Right renal cortex interstitium (tissue), 3 donors: ENCODE results near the gene CCR7. TPM values are rescaled to one million over a fixed set of nuclear protein-coding genes. Genes with fewer than 3 reads are reported as not detected.
"Not testable (repeated sequence)": the region's sequence is repeated elsewhere in the genome, so short reads cannot be mapped to it uniquely, and the experiment has no call there.

Experiments
- DNase-seq, 3 donors: peaks; one replicate each; pipeline ENCODE4 v3.0.0-alpha.2; 2013; ENCODE audit warnings: low read depth in 3 of 3, low spot score in 2 of 3
- polyA plus RNA-seq, 3 donors: library from polyadenylated mRNA; unstranded; fragments of 120-200 nt; gene quantifications; one replicate each; pipeline ENCODE4 v1.2.1, GENCODE V29; 2013; ENCODE audit not compliant: insufficient read length in 3 of 3

The CCR7 gene
- polyA plus RNA-seq, 3 donors = 0.21 to 0.40 (median 0.24) TPM

DNA sequence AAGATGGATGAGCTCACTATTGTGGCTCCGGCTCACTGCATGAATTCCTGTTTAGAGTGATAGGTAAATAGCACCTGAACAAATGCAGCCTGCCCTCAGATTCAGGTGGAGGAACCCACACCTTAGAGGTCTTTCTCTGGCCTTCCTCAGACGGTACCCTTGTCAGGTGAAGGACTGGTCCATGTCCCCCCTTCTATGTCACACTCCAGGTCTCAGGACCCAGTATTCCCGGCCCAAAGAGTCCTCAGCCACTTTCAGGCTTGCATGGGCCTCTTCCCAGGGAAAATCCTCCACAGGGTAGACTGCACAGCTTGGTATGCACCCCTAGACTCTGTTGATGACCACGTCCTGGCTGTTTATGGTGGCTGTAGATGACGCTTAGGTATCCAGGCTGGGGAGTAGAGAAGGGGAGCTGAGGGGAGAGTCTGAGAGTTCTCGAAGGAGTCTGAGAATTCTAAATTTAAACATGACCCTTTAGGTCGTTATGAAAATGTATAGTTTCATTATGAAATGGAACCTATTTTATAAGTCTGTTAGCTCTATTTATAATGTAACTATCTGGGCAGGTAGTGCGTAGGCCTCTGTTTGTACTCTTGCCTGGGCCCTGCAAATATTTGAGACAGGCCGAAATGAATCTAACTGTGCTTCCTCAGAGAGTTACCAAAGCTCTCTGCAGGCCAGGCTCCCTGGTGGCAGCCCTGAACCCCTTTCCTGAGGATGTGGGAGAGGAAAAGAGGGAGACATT, 32.5 kb upstream of the CCR7 start:
- DNase-seq = no peak

DNA sequence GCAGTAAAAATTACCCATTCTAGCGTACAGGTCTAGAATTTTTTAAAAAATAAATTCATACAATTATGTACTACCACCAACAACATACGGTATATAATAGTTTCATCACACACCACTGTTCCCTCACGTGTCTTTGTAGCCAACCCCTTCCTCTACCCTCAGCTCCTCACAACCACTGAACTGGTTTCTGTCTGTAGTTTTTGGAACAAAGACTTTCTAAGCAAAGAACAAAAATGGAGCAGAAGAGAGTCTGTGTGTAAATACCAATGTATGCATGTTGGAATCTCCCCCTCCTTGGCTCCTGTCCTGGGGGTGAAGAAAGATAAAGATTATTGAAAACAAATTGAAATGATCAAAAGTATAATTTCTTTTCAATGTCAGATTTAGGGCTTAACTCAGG, 31.9 kb upstream of the CCR7 start:
- DNase-seq = no peak

DNA sequence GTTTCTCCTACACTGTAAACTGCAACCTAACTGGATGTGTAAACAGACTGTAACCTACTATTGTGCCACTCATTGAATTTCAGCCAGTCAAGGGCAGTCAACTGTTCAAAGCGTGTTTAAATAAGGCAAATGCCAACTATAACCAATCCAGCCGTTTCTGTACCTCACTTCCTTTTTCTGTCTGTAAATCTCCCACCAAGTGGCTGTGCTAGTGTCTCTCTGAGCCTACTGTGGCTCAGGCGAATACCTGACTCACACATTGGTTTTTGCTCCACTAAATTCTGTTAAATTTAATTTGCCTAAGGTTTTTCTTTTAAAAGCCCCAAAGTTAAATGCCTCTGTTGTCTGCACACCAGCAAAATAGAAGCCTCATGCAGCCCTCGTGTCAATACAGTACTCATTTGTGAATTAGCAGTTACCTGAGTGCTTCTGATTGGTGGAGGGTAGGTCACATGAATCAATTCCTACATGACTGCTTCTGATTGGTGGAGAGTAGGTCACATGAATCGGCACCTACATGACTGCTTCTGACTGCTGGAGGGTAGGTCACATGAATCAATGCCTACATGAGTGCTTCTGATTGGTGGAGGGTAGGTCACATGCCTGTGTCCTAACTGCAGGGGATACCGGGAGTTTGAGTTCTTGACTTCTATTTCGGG, 31.1 kb upstream of the CCR7 start:
- DNase-seq = no peak

DNA sequence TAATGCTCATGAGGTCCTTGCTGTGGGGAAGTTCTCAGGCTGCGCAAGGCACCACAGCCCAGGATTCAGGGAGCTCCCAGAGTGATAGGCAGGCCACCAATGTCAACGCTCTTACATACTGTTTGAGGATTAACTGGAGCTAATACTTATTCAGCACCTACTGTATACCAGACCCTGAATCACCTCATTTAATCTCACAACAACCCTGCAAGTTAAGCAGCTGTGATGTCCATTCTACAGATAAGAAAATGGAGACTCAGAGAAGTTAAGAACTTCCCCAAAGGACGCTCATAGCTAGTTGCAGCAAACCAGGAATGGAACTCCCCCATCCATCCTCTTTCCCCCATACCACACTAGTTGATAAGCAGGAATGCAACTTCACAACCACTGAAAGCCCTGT, 25.5 kb upstream of the CCR7 start:
- DNase-seq = no peak

DNA sequence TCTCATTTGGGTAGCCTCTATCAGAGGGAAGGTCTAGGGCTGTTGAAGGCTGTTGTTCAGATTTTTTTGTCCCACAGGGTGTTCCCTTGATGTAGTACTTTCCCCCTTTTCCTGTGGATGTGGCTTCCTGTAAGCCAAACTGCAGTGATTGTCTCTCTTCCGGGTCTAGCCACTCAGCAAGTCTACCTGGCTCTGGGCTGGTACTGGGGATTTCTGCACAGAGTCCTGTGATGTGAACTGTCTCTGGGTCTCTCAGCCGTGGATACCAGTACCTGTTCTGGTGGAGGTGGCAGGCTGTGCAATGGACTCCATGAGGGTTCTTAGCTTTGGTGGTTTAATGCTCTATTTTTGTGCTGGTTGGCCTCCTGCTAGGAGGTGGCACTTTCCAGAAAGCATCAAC, 23.3 kb upstream of the CCR7 start:
- DNase-seq = no peak

DNA sequence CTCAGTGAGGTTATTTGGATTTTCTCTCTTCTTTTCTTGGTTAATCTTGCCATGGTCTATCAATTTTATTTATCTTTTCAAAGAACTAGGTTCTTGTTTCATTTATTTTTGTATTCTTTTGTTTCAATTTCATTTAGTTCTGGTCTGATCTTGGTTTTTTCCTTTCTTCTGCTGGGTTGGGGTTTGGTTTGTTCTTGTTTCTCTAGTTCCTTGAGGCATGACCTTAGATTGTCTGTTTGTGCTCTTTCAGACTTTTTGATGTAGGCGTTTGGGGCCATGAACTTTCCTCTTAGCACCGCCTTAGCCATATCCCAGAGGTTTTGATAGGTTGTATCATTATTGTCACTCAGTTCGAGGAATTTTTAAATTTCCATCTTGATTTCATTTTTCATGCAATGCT, 21.0 kb upstream of the CCR7 start:
- DNase-seq = not testable (repeated sequence)

DNA sequence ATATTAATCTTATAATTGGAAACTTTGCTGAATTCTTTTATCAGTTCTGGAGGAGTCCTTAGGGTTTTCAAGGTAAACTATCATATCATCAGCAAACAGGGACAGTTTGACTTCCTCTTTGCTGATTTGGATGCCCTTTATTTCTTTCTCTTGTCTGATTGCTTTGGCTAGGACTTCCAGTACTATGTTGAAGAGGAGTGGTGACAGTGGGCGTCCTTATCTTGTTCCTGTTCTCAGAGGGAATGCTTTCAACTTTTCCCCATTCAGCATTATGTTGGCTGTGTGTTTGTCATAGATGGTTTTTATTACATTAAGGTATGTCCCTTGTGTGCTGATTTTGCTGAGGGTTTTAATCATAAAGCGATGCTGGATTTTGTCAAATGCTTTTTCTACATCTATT, 19.7 kb upstream of the CCR7 start:
- DNase-seq = not testable (repeated sequence)

DNA sequence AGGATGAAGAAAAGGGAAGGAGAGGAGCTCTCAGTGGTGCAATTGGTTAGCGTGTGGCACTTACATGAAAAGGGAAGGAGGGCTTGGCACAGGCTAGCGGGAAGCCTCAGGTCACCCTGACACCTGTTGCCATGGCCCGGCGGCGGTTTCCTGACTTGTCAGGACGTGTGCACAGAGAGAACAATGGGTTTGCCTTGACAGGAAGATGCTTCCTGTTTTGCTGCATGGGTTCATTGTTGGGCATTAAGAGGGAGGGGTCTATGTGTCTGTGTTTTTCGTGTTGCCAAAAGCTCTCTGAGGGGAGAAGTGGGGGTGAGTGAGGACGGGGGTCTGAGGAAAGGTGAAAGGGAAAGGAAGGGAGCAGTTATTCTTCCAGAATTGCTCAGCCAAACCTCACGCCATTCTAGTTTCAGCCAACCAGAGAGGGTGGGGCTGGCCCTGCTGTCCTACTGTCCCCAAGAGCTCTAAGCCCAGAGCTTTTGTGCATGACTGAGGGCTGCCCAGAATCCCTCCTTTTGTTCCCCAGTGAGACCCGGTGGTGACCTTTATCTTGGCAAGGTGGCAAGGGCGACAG, 17.1 kb upstream of the CCR7 start:
- DNase-seq = no peak

DNA sequence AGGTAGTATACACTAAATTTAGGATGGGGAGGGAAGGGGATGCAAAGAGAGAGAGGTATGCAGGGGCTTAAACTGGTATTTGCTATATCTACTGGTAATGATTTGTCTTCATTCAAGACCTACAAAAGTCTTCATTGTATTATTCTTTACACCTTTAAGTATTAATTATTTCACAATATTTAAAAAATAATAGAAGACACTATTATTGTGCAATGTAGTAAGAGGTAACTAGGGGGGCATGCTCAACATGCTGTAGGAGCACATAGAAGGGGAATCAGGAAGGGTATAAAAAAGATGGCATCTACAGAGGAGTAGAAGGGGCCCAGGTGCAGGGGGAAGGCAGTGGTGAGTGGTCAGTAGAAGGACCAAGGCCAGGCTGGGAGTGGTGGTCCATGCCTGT, 14.9 kb upstream of the CCR7 start:
- DNase-seq = no peak

DNA sequence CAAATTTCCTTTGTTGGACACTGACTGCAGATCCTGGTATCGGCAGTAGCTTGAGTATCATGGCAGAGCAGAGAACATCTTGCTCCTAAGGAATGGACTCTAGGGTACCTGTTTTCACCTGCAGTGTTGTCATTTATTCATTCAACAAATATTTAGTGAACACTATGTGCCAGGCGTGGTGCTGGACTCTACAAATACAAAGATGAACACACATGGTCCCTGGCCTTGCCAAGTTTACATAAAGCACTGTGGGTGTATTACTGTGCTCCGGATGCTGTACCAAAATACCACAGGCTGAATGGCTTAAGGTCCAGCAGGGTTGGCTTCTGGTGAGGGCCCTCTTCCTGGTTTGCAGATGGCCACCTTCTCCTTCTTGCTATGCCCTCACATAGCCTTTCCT, 14.2 kb upstream of the CCR7 start:
- no peak for DNase-seq

DNA sequence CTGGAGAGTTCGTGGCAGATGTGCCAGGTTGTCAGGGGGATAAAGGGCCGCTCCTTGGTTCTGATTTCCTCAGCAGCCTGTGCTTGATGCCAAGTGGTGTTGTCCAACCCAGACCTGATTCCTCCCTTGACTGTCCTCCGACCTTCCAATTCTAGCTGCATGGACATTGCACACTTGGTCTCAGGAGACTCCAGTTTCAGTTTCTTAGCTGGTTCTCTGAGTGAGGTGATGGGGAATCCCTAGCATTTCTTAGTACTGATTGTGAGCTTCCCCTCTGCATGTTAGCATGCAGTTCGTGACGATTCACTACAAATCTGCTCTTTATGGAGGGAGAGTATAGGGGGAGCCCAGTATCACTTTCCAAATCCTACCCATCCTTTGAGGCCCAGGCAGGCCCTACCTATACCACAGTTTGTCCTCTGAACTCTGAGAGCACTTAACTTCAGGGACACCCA, 12.4 kb upstream of the CCR7 start:
- no peak for DNase-seq

DNA sequence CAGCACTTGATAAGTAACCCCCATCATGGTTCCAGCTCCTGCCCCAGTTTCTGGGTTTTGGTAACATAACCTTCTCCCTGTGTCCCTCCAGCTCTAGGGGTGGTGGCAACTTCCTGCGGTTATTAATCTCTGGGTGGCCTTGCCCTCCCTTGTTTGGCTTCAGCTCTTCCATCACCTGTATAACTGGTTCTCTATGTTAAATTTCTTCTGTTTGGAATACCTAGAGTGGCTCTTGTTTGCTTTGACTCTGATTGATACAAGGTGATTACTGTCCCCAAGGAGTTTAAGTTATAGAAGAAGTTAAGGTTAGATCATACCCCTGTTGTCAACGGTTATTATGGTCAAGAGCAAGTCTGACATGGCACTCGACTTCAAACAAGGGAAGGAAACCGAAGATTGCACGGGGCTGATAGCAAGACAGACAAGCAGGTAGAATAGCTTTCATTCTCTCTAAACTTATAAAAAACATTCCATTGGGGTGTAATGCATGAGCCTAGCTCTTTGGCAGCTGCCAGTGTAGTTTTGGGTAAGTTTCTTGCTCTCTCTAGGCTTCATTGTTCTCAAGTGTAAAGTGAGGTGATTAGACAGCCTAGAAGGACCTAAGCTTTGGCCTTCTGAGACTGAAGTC, 11.0 kb upstream of the CCR7 start:
- no peak for DNase-seq

DNA sequence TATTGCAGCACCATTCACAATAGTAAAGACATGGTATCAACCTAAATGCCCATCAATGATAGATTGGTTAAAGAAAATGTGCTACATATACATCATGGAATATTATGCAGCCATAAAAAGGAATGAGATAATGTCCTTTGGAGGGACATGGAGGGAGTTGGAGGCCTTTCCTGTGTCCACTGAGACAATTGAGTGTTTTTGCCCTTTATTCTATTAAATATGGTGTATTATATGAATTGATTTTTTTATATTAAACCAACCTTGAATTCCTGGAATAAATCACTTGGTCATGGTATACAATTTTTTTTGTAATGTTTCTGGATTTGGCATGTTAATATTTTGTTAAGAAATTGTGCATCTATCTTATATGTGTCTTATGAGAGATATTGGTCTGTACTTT, 9.0 kb upstream of the CCR7 start:
- DNase-seq = no peak

DNA sequence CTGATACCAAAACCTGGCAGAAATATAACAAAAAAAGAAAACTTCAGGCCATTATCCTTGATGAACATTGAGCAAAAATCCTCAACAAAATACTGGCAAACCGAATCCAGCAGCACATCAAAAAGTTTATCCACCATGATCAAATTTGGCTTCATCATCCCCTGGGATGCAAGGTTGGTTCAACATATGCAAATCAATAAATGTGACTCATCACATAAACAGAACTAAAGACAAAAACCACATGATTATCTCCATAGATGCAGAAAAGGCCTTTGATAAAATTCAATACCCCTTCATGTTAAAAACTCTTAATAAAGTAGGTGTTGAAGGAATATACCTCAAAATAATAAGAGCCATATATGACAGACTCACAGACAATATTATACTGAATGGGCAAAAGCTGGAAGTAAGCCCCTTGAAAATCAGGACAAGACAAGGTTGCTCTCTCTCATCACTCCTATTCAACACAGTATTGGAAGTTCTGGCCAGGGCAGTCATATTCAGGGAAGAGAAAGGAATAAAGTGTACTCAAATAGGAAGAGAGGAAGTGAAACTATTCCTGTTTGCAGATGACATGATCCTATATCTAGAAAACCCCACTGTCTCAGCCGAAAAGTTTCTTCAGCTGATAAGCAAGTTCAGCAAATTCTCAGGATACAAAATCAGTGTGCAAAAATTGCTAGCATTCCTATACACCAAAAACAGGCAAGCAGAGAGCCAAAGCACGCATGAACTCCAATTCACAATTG, 7.1 kb upstream of the CCR7 start:
- not testable (repeated sequence) for DNase-seq

DNA sequence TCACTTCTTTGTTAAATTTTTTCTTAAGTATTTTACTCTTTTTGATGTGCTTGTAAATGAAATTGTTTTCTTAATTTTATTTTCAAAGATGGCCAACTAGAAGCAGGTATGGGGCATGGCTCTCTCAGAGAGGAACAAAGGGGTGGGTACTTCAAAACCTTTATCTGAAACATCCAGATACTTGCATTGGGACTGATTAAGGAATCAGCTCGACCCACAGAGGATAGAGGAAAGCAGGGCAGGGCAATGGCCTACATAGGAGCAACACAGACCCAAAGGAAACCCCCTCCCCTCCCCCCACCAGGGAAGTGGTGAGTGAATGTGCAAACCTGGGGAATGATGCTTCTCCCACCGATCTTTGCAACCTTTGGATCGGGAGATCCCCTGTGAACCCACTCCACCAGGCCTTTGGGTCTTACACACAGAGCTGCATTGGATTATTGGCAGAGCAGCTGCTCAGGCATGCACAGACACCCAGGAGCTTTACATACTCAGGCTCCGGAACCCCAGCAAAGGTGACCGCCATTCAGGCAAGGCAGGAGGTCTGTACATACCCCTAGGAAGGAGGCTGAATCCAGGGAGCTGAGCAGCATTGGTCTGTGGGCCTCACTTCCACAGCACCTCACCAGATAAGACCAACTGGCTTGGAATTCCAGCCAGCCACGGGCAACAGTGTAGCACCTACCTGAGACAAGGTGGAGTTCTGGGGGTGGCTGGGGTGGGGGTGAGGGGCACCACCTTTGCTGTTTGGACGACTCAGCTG, 3.0 kb upstream of the CCR7 start:
- no peak for DNase-seq

DNA sequence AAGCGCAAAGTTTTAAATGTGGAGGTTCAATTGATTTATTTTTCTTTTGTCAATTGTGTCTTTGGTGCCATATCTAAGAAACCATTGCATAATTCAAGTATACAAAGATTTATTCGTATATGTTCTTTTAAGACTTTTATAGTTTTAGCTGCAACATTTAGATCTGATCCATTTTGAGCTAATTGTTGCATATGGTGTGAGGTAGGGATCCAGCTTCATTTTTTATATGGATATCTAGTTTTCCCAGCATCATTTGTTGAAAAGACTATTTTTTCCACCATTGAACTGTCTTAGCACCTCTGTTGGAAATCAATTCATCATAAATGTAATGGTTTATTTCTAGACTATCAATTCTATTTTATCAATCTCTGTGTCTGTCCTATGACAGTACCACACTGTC, 2.1 kb upstream of the CCR7 start:
- no peak for DNase-seq

DNA sequence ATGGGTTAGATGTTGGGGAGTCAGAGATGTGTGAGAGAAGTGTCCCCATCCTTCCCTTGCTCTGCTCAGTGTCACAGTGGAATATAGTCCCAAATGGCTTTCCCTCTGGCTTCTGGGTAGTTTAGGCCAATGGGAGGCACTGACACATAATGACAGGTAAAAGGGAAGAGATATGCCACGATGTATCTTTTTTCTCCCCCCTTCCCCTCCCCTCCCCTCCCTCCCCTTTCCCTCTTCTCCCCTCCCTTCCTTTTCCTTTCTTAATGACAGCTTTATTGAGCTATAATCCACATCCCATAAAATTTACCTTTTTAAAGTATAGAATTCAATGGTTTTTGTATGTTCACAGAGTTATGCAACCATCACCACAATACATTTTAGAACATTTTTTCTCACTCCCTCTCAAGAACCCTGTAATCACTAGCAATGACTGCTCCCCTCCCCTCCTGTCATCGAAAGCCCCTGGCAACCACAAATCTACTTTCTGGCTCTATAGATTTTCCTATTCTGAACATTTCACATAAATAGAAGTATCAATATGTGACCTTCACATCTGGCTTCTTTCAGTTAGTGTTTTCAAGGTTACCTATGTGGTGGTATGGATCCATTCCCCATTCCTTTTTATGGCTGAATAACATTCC, 617 bp upstream of the CCR7 start:
- no peak for DNase-seq

DNA sequence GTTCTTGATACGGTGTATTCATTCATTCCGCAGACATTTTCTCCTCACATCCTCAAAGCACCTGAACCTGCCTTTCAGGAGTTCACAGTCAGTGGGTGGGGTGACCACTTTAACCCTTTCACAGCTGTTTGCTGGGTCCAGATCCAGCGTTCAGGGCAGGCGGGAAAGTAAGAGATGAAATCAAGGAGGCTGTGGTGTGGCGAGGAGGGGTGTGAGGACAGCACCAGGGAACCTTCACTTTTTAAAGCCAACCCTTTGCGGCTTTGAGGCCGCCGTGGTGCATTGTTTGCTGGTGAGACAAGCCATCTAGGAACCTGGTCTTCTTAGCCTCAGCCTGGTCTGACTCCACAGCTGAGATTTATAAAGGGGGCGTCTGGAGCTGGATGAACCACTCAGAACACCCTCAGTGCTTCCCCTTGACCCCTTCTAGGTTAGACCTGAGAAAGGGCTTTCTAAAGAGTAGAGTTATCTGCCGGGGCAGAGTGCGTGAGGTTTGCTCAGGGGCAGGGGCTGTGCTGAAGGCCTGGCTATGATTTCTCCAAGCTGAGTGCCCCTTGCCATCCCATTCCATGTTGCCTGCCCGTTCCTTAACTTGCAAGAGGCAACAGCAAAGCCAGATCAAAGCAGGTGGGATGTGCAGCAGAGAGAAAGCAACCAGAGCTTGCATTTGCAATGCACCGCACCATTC, 933 bp downstream of the CCR7 start:
- no peak for DNase-seq
